K562 (cell line): Measurements from ENCODE around the gene CHSY1. TPM values are rescaled to one million over a fixed set of nuclear protein-coding genes. Genes with fewer than 3 reads are reported as not detected.

Source experiments
- DEAF1 ChIP-seq: fragments of 450-650 bp; formaldehyde crosslinking; IDR thresholded peaks from 2 replicates; pipeline ENCODE4 v1.4.0; 2020; ENCODE audit warnings: mild to moderate bottlenecking, moderate library complexity
- ETS1 ChIP-seq: conservative IDR thresholded peaks from 2 replicates; pipeline ENCODE4 v1.6.1; 2011; ENCODE audit warnings: low read depth, mild to moderate bottlenecking, low read length; ENCODE audit not compliant: control insufficient read depth
- GTF2E2 ChIP-seq: fragments of 200-800 bp; sonication (Bioruptor generic); IDR thresholded peaks from 2 replicates; pipeline ENCODE4 v1.6.1; 2016; ENCODE audit warnings: missing genetic modification characterization, missing compliant biosample characterization
- HMG20A ChIP-seq: fragments of 450-650 bp; formaldehyde crosslinking; conservative IDR thresholded peaks from 2 replicates; pipeline ENCODE4 v1.4.0; 2020; ENCODE audit warnings: mild to moderate bottlenecking, mixed read lengths
- HOMEZ ChIP-seq: fragments of 250-450 bp; sonication (Bioruptor Pico); IDR thresholded peaks from 2 replicates; pipeline ENCODE4 v1.4.0; 2020; ENCODE audit warnings: mild to moderate bottlenecking, moderate library complexity
- KAT2B ChIP-seq: IDR thresholded peaks from one replicate; pipeline ENCODE4 v1.6.1; 2012; ENCODE audit warnings: low read depth, mild to moderate bottlenecking, control low read depth, inconsistent platforms, low read length, moderate library complexity
- KLF16 ChIP-seq: IDR thresholded peaks from 2 replicates; pipeline ENCODE4 v1.6.1; 2016; ENCODE audit warnings: antibody characterized with exemption
- NFATC3 ChIP-seq: fragments of 450-650 bp; IDR thresholded peaks from 2 replicates; pipeline ENCODE4 v1.6.1; 2017; ENCODE audit warnings: mild to moderate bottlenecking
- NR2C2 ChIP-seq, 2 experiments: fragments of 200-800 bp in 1 of 2; sonication (Bioruptor generic) in 1 of 2; sonication (generic) in 1 of 2; formaldehyde crosslinking in 1 of 2; IDR thresholded peaks; 2 replicates each; pipeline versions ENCODE4 v1.6.1 to v1.8.0; 2016 to 2022; ENCODE audit warnings: mild to moderate bottlenecking in 1 of 2, missing compliant biosample characterization in 1 of 2, missing genetic modification characterization in 1 of 2, missing genetic modification reagents in 1 of 2
- NR2F6 ChIP-seq: fragments of 450-650 bp; formaldehyde crosslinking; IDR thresholded peaks from 2 replicates; pipeline ENCODE4 v1.4.0; 2020; ENCODE audit warnings: mild to moderate bottlenecking
- POLR2B ChIP-seq: fragments of 450-650 bp; IDR thresholded peaks from 2 replicates; pipeline ENCODE4 v1.6.1; 2018; ENCODE audit warnings: low read depth; ENCODE audit not compliant: partially characterized antibody
- POLR2H ChIP-seq: IDR thresholded peaks from 2 replicates; pipeline ENCODE4 v1.6.1; 2016; ENCODE audit warnings: missing genetic modification characterization, low read depth, mild to moderate bottlenecking, control low read depth, missing compliant biosample characterization, moderate library complexity
- SAP30 ChIP-seq: fragments of 200-600 bp; sonication (generic); IDR thresholded peaks from 2 replicates; pipeline ENCODE4 v1.6.1; 2012; ENCODE audit warnings: borderline replicate concordance, low read depth, mild to moderate bottlenecking, moderate library complexity, low read length, control low read depth, inconsistent platforms; ENCODE audit not compliant: insufficient read depth, poor library complexity, severe bottlenecking
- TSHZ1 ChIP-seq: fragments of 250-450 bp; sonication (Bioruptor Pico); IDR thresholded peaks from 2 replicates; pipeline ENCODE4 v1.4.0; 2020; ENCODE audit warnings: mild to moderate bottlenecking, moderate library complexity
- U2AF2 ChIP-seq: fragments of 200-400 bp; formaldehyde crosslinking; optimal IDR thresholded peaks from 2 replicates; pipeline ENCODE3; 2017; ENCODE audit warnings: low read depth, mild to moderate bottlenecking, low read length
- XRCC3 ChIP-seq: fragments of 450-650 bp; IDR thresholded peaks from 2 replicates; pipeline ENCODE4 v1.6.1; 2017; ENCODE audit warnings: mild to moderate bottlenecking, moderate library complexity
- ZNF324 ChIP-seq: fragments of 250-450 bp; sonication (Bioruptor Pico); IDR thresholded peaks from 2 replicates; pipeline ENCODE4 v1.4.0; 2020; ENCODE audit warnings: mild to moderate bottlenecking
- polyA plus RNA-seq, 8 experiments: library from polyadenylated mRNA; depleted of rRNA in 4 of 8; stranded (reverse) in 5 of 8; unstranded in 3 of 8; fragments of >200 nt; fragmentation: Nextera tagmentation in 2 of 8; fragmentation: Illumina TruSeq in 1 of 8; extraction: Ambion mirVana in 2 of 8; extraction: Trizol in 1 of 8; gene quantifications; 2 replicates each; pipeline versions ENCODE4 v1.2.1 to v1.2.3, GENCODE V29; 2011 to 2014; ENCODE audit warnings: inconsistent platforms in 1 of 8, missing spikeins in 1 of 8
- total RNA-seq, 7 experiments: library from RNA; depleted of rRNA in 6 of 7; stranded (reverse); fragments of >200 nt in 6 of 7; fragmentation: Illumina TruSeq in 2 of 7; extraction: Trizol in 2 of 7; gene quantifications; 2 replicates each; pipeline versions ENCODE4 v1.2.1 to v1.2.3, GENCODE V29; 2011 to 2021; ENCODE audit warnings: low replicate concordance in 1 of 7

The CHSY1 gene
- total and polyA plus RNA-seq, 9 of the 15 experiments (the other 6 are each of a cell fraction or from before 2014, with no cell fraction given), result 7.0 to 16.4 (median 13.4) TPM

- TF ChIP-seq POLR2B, result peak; percentile 86
- TF ChIP-seq GTF2E2 (tag), result peak; percentile 80
- peak; percentile 74 for TF ChIP-seq POLR2H (tag)
- no peak for TF ChIP-seq HOMEZ (CRISPR knock-in tag)
- TF ChIP-seq NR2F6 (CRISPR knock-in tag), result no peak
- no peak for TF ChIP-seq NFATC3
- no peak for TF ChIP-seq ZNF324 (CRISPR knock-in tag)
- TF ChIP-seq KAT2B, result no peak
- TF ChIP-seq XRCC3, result no peak
- no peak for TF ChIP-seq TSHZ1 (CRISPR knock-in tag)
- TF ChIP-seq ETS1, result peak; percentile 89
- TF ChIP-seq KLF16, result no peak
- no peak for TF ChIP-seq U2AF2
- TF ChIP-seq DEAF1, result no peak
- peak; percentile 71 for TF ChIP-seq SAP30
- no peak; the same call in none of the 2 replicates for TF ChIP-seq NR2C2 (CRISPR knock-in tag; IDR thresholded peaks at IDR 0.05)
- peak; percentile 85 for TF ChIP-seq NR2C2 (tag; IDR thresholded peaks at IDR 0.05)
- no peak for TF ChIP-seq HMG20A (CRISPR knock-in tag)
Observed at GRCh38 chr15:101294731-101295606, 43.1 kb upstream of the CHSY1 start, which contains the start of gene SNRPA1 (continued).
